Stomach (tissue), 4 donors: ENCODE measurements around the gene TRIP4.

ENCODE experiments used
- CTCF ChIP-seq, 7 experiments: fragments of 450-650 bp in 4 of 7; fragments of 200-600 bp in 3 of 7; sonication (generic) in 3 of 7; IDR thresholded peaks; one replicate each; pipeline ENCODE4 v1.5.1; 2016 to 2019; ENCODE audit warnings: antibody characterized with exemption in 7 of 7, control low read depth in 2 of 7, mild to moderate bottlenecking in 1 of 7
- EP300 ChIP-seq: sonication (generic); formaldehyde crosslinking; IDR thresholded peaks from one replicate; pipeline ENCODE4 v1.6.1; 2017; ENCODE audit warnings: antibody characterized with exemption
- POLR2AphosphoS5 ChIP-seq, 3 donors: sonication (generic); formaldehyde crosslinking; IDR thresholded peaks; one replicate each; pipeline ENCODE4 v1.6.1; 2016; ENCODE audit warnings: antibody characterized with exemption in 3 of 3

GRCh38 chr15:64472161-64472560 lies 84.5 kb downstream of the TRIP4 start:
- TF ChIP-seq POLR2AphosphoS5 (IDR thresholded peaks at IDR 0.05) (no peak), EP300 (no peak), CTCF (IDR thresholded peaks at IDR 0.05) (no peak)
